ENCODE measurements around the gene PRPF6.

Gene PRPF6

DNA sequence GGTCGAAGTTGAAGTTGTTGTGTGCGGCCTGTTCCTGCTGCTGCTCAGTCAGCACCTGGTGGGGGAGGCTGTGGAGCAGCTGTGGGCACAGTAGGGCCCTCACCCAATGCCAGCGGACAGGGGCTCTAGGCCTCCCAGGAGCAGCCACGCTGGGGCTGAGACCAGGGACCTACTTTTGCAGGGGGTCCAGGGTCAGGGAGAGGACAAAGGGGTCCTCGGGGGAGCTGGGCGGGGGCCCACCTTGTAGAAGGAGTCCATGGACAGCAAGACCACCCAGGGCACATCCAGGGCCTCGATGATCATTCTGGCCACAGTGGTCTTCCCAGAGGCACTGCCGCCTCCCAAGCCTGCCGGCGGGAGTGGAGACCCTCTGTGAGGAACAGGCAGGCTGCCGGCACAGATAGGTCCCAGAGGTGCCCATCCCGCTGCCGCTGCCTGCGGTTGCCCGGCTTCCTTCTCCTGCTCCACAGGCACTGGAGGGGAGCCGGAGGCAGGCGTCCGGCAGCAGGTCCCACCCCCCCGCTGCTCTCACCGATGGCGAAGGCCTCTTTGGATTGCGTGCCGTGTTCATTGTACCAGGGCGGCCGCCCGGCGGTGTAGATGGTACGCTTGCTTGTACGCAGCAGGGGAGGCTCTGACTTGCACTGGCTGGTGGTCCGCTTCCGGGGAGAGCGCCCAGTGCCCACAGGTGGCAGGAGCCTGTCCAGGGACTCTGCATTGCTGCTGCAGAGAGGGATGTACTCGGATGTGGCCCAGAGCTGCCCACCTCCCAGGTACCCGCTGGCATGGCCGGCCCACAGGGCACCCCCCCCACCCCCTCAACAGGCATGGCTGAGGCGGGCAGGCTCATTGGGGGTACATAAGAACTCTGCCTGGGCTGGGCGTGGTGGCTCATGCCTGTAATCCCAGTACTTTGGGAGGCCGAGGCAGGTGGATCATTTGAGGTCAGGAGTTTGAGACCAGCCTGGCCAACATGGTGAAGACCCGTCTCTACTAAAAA lies 34.7 kb upstream of the PRPF6 start:
- no peak overlapping the region for H3K27ac ChIP-seq (ENCODE audit: poor library complexity, severe bottlenecking)
- no peak overlapping the region for H3K4me3 ChIP-seq (ENCODE audit: severe bottlenecking)
- TF ChIP-seq, protein P1, sequence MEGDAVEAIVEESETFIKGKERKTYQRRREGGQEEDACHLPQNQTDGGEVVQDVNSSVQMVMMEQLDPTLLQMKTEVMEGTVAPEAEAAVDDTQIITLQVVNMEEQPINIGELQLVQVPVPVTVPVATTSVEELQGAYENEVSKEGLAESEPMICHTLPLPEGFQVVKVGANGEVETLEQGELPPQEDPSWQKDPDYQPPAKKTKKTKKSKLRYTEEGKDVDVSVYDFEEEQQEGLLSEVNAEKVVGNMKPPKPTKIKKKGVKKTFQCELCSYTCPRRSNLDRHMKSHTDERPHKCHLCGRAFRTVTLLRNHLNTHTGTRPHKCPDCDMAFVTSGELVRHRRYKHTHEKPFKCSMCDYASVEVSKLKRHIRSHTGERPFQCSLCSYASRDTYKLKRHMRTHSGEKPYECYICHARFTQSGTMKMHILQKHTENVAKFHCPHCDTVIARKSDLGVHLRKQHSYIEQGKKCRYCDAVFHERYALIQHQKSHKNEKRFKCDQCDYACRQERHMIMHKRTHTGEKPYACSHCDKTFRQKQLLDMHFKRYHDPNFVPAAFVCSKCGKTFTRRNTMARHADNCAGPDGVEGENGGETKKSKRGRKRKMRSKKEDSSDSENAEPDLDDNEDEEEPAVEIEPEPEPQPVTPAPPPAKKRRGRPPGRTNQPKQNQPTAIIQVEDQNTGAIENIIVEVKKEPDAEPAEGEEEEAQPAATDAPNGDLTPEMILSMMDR (IDR thresholded peaks at IDR 0.05; ENCODE audit: poor library complexity, severe bottlenecking), result no peak
- no peak for ATAC-seq (ENCODE audit: low read depth)
- peaks cover 19% of the 10 kb centered on the region for H3K4me1 ChIP-seq (ENCODE audit: insufficient read depth, poor library complexity, severe bottlenecking)
- H3K27me3 ChIP-seq (ENCODE audit: insufficient read depth, poor library complexity, severe bottlenecking), result no peaks in the 10 kb centered on the region
- peak; percentile 89 for DNase-seq (ENCODE audit: low spot score)
- H3K36me3 ChIP-seq (ENCODE audit: low read depth), result peaks cover 41% of the 10 kb centered on the region
- no peaks in the 10 kb centered on the region for H3K9me3 ChIP-seq (ENCODE audit: severe bottlenecking)

DNA sequence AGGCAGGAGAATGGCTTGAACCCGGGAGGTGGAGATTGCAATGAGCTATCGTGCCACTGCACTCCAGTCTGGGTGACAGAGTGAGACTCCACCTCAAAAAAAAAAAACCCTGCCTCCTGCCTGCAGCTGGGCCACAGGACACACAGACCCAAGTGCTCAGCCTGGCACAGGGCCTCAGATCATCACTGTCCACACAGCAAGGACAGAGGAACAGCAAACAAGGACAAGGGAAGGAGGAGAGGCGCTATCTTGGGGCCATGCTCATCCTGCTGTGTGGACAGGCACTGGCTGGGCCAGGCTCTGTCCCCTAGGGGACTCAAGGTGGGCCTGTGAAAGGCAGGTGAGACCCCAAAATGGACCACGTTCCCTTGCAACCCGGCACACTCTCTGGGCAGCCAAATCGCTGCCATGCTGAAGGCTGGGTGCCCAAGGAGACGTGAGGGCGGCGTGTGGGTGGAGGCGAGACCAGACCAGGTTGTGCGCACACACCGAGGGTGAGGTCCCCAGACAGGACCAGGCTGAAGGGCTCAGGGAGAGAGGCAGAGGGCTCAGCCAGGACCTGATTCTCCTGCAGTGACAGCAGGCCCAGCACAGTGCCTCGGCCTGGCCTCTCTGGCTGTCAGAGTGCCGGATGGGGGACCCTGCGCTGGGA lies 33.8 kb upstream of the PRPF6 start:
- DNase-seq (ENCODE audit: low spot score) (peak; percentile 86), ATAC-seq (ENCODE audit: low read depth) (no peak)
- Histone ChIP-seq H3K4me3 (ENCODE audit: severe bottlenecking) (no peak overlapping the region), H3K4me1 (ENCODE audit: insufficient read depth, poor library complexity, severe bottlenecking) (peaks cover 15% of the 10 kb centered on the region), H3K27ac (ENCODE audit: poor library complexity, severe bottlenecking) (no peak overlapping the region), H3K36me3 (ENCODE audit: low read depth) (peaks cover 38% of the 10 kb centered on the region), H3K27me3 (ENCODE audit: insufficient read depth, poor library complexity, severe bottlenecking) (no peaks in the 10 kb centered on the region), H3K9me3 (ENCODE audit: severe bottlenecking) (no peaks in the 10 kb centered on the region)
- TF ChIP-seq, protein P1 (IDR thresholded peaks at IDR 0.05; ENCODE audit: poor library complexity, severe bottlenecking), result no peak

DNA sequence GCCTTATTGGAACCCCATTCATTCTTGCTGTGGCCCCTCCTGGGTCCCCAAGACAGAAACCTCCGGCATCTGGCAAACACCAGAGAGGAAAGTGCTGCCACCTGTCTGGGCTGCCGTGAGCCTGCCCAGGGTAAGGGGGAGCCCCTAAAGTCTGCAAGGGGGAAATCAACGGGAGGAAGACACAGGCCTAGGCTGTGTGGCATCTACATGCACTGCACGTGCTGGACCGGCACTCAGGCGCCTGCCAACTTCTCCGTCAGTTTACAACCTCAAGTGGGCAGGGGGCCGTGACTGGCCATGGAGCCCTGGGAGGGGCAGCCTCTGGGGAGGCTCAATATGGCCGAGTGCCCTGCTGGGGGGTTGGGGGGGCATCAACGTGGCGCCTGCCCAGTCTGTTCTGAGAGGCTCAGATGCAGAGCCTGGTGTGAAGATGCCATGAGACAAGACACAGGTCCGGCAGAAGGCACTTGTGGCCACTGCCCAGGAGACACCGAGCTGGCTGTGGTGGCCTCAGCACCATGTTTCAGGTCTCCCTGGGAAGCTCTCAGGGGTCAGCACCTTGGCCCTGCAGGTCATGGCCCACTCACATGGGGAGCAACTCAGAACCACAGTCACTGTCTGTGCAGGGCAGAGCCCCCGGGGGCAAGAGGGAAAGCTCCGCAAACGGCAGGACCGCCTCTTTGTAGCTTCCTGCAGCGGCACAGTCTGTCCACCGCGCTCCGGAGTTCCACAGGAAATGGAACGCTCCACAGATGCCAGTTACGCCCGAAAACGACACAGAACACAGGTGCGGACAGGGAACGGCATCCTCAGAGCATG lies 33.1 kb upstream of the PRPF6 start:
- Histone ChIP-seq H3K9me3 (ENCODE audit: severe bottlenecking) (no peaks in the 10 kb centered on the region), H3K4me1 (ENCODE audit: insufficient read depth, poor library complexity, severe bottlenecking) (peaks cover 8% of the 10 kb centered on the region), H3K27me3 (ENCODE audit: insufficient read depth, poor library complexity, severe bottlenecking) (no peaks in the 10 kb centered on the region), H3K4me3 (ENCODE audit: severe bottlenecking) (no peak overlapping the region), H3K27ac (ENCODE audit: poor library complexity, severe bottlenecking) (peak overlapping the region; percentile 17), H3K36me3 (ENCODE audit: low read depth) (peaks cover 33% of the 10 kb centered on the region)
- ATAC-seq (ENCODE audit: low read depth) (peak; percentile 2), DNase-seq (ENCODE audit: low spot score) (peak; percentile 80)
- TF ChIP-seq, protein P1 (IDR thresholded peaks at IDR 0.05; ENCODE audit: poor library complexity, severe bottlenecking), result no peak

DNA sequence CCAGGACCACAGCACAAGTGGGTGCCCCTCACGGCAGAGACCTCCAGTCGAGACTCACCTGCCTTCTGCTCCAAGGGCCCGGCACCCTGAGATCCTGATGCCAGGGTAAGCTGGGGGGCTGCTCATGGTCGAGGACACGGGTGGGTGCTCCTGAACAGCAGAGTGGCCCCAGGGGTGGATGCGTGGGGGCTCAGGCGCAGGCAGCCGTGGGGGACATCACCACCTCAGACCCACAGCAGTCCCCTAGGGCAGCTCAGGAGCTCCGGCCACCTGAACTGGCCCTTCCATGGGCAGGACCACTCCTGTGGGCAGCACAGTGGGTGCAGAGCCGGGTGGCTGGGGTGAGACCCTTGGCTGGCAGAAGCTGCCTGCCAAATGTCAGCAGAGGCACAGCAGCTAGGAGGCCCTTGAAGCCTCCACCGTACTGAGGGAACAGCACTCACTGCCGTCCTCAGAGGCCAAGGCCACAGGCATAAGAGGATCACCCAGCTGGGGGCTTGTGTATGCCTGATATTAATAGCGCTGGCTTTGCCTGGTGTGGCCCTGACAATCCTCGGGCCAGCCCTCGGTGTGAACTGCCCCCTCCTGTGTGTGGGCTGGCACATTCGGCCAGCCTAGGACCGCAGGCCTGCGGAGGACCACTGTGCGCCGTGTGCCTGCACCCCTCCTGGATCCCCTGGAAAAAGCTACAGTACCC lies 30.1 kb upstream of the PRPF6 start:
- Histone ChIP-seq H3K27ac (ENCODE audit: poor library complexity, severe bottlenecking) (no peak overlapping the region), H3K9me3 (ENCODE audit: severe bottlenecking) (no peaks in the 10 kb centered on the region), H3K27me3 (ENCODE audit: insufficient read depth, poor library complexity, severe bottlenecking) (no peaks in the 10 kb centered on the region), H3K4me1 (ENCODE audit: insufficient read depth, poor library complexity, severe bottlenecking) (peaks cover 9% of the 10 kb centered on the region), H3K36me3 (ENCODE audit: low read depth) (peaks cover 13% of the 10 kb centered on the region), H3K4me3 (ENCODE audit: severe bottlenecking) (no peak overlapping the region)
- no peak for ATAC-seq (ENCODE audit: low read depth)
- DNase-seq (ENCODE audit: low spot score), result peak; percentile 85
- TF ChIP-seq, protein P1 (IDR thresholded peaks at IDR 0.05; ENCODE audit: poor library complexity, severe bottlenecking), result no peak
